GM19025 (cell line): ENCODE measurements around the gene TRPC4AP.
"Not testable (repeated sequence)": the region's sequence is repeated elsewhere in the genome, so short reads cannot be mapped to it uniquely, and the experiment has no call there.

Experiments used
- ATAC-seq: cut with Tn5 transposase; IDR thresholded peaks from one replicate; pipeline ENCODE4 v1.9.1; 2021; ENCODE audit warnings: mild to moderate bottlenecking, low read depth, moderate library complexity; ENCODE audit not compliant: unreplicated experiment

Gene TRPC4AP

GRCh38 chr20:35059612-35060011, 33.0 kb downstream of the TRPC4AP start:
- no peak for ATAC-seq

GRCh38 chr20:35059110-35059509, 33.5 kb downstream of the TRPC4AP start:
- ATAC-seq: no peak

GRCh38 chr20:35055445-35056276, 36.9 kb downstream of the TRPC4AP start:
- no peak for ATAC-seq

- no peak for ATAC-seq
Observed at GRCh38 chr20:35054814-35055213, 37.8 kb downstream of the TRPC4AP start.

GRCh38 chr20:35052616-35053015, 40.0 kb downstream of the TRPC4AP start:
- not testable (repeated sequence) for ATAC-seq

GRCh38 chr20:35049776-35050352, 42.7 kb downstream of the TRPC4AP start:
- no peak for ATAC-seq

GRCh38 chr20:35048739-35049138, 43.9 kb downstream of the TRPC4AP start:
- no peak for ATAC-seq

GRCh38 chr20:35042268-35042667, 50.3 kb downstream of the TRPC4AP start:
- ATAC-seq: no peak

GRCh38 chr20:35040646-35041045, 52.0 kb downstream of the TRPC4AP start:
- ATAC-seq: no peak

GRCh38 chr20:35039846-35040489, 52.6 kb downstream of the TRPC4AP start:
- no peak for ATAC-seq

GRCh38 chr20:35039146-35039545, 53.5 kb downstream of the TRPC4AP start:
- no peak for ATAC-seq

- ATAC-seq: no peak
Observed at GRCh38 chr20:35034145-35034544, 58.5 kb downstream of the TRPC4AP start.

GRCh38 chr20:35030136-35030535, 62.5 kb downstream of the TRPC4AP start:
- no peak for ATAC-seq

GRCh38 chr20:35027301-35027700, 65.3 kb downstream of the TRPC4AP start:
- ATAC-seq: no peak

- no peak for ATAC-seq
Observed at GRCh38 chr20:35025116-35025515, 67.5 kb downstream of the TRPC4AP start.

GRCh38 chr20:35023624-35024023, 69.0 kb downstream of the TRPC4AP start:
- ATAC-seq: no peak

GRCh38 chr20:35021831-35022230, 70.8 kb downstream of the TRPC4AP start:
- ATAC-seq: no peak

GRCh38 chr20:35021063-35021462, 71.5 kb downstream of the TRPC4AP start:
- ATAC-seq: no peak

GRCh38 chr20:35020108-35020928, 72.3 kb downstream of the TRPC4AP start:
- no peak for ATAC-seq

GRCh38 chr20:35018590-35019371, 73.8 kb downstream of the TRPC4AP start:
- ATAC-seq: no peak
